Activated T-cell treated with anti-CD3 and anti-CD28 coated beads, Interleukin-2, amount 50 U/mL, for 24 hours (primary cell): Measurements from ENCODE around the gene TTC4.

Source experiments
- DNase-seq: peaks from one replicate; pipeline ENCODE4 v3.0.0-alpha.2; 2020
- H3K27ac Mint-ChIP-seq: 2 replicates; pipeline ENCODE4 v1.8.0; 2020; ENCODE audit warnings: mild to moderate bottlenecking, mixed read lengths
- H3K27me3 Mint-ChIP-seq: 2 replicates; pipeline ENCODE4 v1.8.0; 2020; ENCODE audit warnings: mixed read lengths
- H3K36me3 Mint-ChIP-seq: 2 replicates; pipeline ENCODE4 v1.8.0; 2020; ENCODE audit warnings: low read depth, mixed read lengths
- H3K4me1 Mint-ChIP-seq: 2 replicates; pipeline ENCODE4 v1.8.0; 2020; ENCODE audit warnings: low read depth, mixed read lengths
- H3K4me3 Mint-ChIP-seq: 2 replicates; pipeline ENCODE4 v1.8.0; 2020; ENCODE audit warnings: mild to moderate bottlenecking, moderate library complexity, mixed read lengths
- H3K9me3 Mint-ChIP-seq: 2 replicates; pipeline ENCODE4 v1.8.0; 2020; ENCODE audit warnings: mixed read lengths

Gene TTC4

GRCh38 chr1:54715493-54716298 is at the start of gene TTC4:
Gene TTC4, plus strand, starts transcription at chr1:54715861. Its CDS starts 48 bp downstream, at chr1:54715909.
- Mint-ChIP-seq H3K36me3 (peaks cover 48% of the 10 kb centered on the region), H3K9me3 (no peaks in the 10 kb centered on the region), H3K4me1 (peaks cover 34% of the 10 kb centered on the region), H3K27me3 (no peaks in the 10 kb centered on the region), H3K4me3 (peak within 1 kb of the TSS; percentile 92), H3K27ac (peak within 1 kb of the TSS; percentile 99)
- DNase-seq = peak; percentile 94

- H3K27ac Mint-ChIP-seq = no peak overlapping the region
- H3K4me1 Mint-ChIP-seq = no peaks in the 10 kb centered on the region
- H3K27me3 Mint-ChIP-seq = no peaks in the 10 kb centered on the region
- H3K9me3 Mint-ChIP-seq = no peaks in the 10 kb centered on the region
- no peak for DNase-seq
- H3K4me3 Mint-ChIP-seq = no peak overlapping the region
- H3K36me3 Mint-ChIP-seq = no peaks in the 10 kb centered on the region
These were observed 49.3 kb upstream of the TTC4 start for GRCh38 chr1:54666333-54666732.

- Mint-ChIP-seq H3K4me3 (no peak overlapping the region), H3K36me3 (no peaks in the 10 kb centered on the region), H3K27me3 (no peaks in the 10 kb centered on the region), H3K9me3 (no peaks in the 10 kb centered on the region), H3K27ac (no peak overlapping the region), H3K4me1 (peaks cover 3% of the 10 kb centered on the region)
- DNase-seq = no peak
These were observed 47.9 kb upstream of the TTC4 start for GRCh38 chr1:54667797-54668196.

- H3K27me3 Mint-ChIP-seq = no peaks in the 10 kb centered on the region
- H3K36me3 Mint-ChIP-seq = no peaks in the 10 kb centered on the region
- DNase-seq = no peak
- H3K4me3 Mint-ChIP-seq = no peak overlapping the region
- H3K27ac Mint-ChIP-seq = no peak overlapping the region
- H3K4me1 Mint-ChIP-seq = peaks cover 3% of the 10 kb centered on the region
- no peaks in the 10 kb centered on the region for H3K9me3 Mint-ChIP-seq
These were observed 47.1 kb upstream of the TTC4 start for GRCh38 chr1:54668567-54668966.

- Mint-ChIP-seq H3K36me3 (no peaks in the 10 kb centered on the region), H3K27me3 (no peaks in the 10 kb centered on the region), H3K4me1 (peaks cover 3% of the 10 kb centered on the region), H3K4me3 (no peak overlapping the region), H3K9me3 (no peaks in the 10 kb centered on the region), H3K27ac (no peak overlapping the region)
- DNase-seq = peak; percentile 73
These were observed 43.6 kb upstream of the TTC4 start for GRCh38 chr1:54671985-54672608.

GRCh38 chr1:54678776-54679643 is 36.7 kb upstream of the TTC4 start:
- no peak for DNase-seq
- H3K27me3 Mint-ChIP-seq = no peaks in the 10 kb centered on the region
- no peaks in the 10 kb centered on the region for H3K9me3 Mint-ChIP-seq
- H3K4me1 Mint-ChIP-seq = no peaks in the 10 kb centered on the region
- H3K36me3 Mint-ChIP-seq = no peaks in the 10 kb centered on the region
- H3K27ac Mint-ChIP-seq = no peak overlapping the region
- no peak overlapping the region for H3K4me3 Mint-ChIP-seq

- H3K27ac Mint-ChIP-seq = no peak overlapping the region
- no peaks in the 10 kb centered on the region for H3K9me3 Mint-ChIP-seq
- DNase-seq = no peak
- H3K4me1 Mint-ChIP-seq = no peaks in the 10 kb centered on the region
- H3K36me3 Mint-ChIP-seq = no peaks in the 10 kb centered on the region
- no peaks in the 10 kb centered on the region for H3K27me3 Mint-ChIP-seq
- H3K4me3 Mint-ChIP-seq = no peak overlapping the region
These were observed 36.0 kb upstream of the TTC4 start for GRCh38 chr1:54679706-54680105.

- no peak overlapping the region for H3K4me3 Mint-ChIP-seq
These were observed 35.3 kb upstream of the TTC4 start for GRCh38 chr1:54680387-54680786.

GRCh38 chr1:54681358-54681757 is 34.3 kb upstream of the TTC4 start:
- H3K9me3 Mint-ChIP-seq = no peaks in the 10 kb centered on the region
- no peaks in the 10 kb centered on the region for H3K4me1 Mint-ChIP-seq
- no peak for DNase-seq
- H3K27ac Mint-ChIP-seq = no peak overlapping the region
- H3K27me3 Mint-ChIP-seq = no peaks in the 10 kb centered on the region
- H3K36me3 Mint-ChIP-seq = no peaks in the 10 kb centered on the region
- no peak overlapping the region for H3K4me3 Mint-ChIP-seq

More at GRCh38 chr1:54680387-54680786, 35.3 kb upstream of the TTC4 start:
- no peaks in the 10 kb centered on the region for H3K36me3 Mint-ChIP-seq
- H3K27ac Mint-ChIP-seq = no peak overlapping the region
- H3K27me3 Mint-ChIP-seq = no peaks in the 10 kb centered on the region
- H3K4me1 Mint-ChIP-seq = no peaks in the 10 kb centered on the region
- DNase-seq = no peak
- no peaks in the 10 kb centered on the region for H3K9me3 Mint-ChIP-seq

GRCh38 chr1:54683453-54683852 is 32.2 kb upstream of the TTC4 start:
- H3K9me3 Mint-ChIP-seq = no peaks in the 10 kb centered on the region
- no peaks in the 10 kb centered on the region for H3K36me3 Mint-ChIP-seq
- DNase-seq = no peak
- no peaks in the 10 kb centered on the region for H3K4me1 Mint-ChIP-seq
- no peak overlapping the region for H3K27ac Mint-ChIP-seq
- H3K4me3 Mint-ChIP-seq = no peak overlapping the region
- no peaks in the 10 kb centered on the region for H3K27me3 Mint-ChIP-seq

GRCh38 chr1:54685335-54685905 is 30.2 kb upstream of the TTC4 start:
- no peaks in the 10 kb centered on the region for H3K27me3 Mint-ChIP-seq
- H3K27ac Mint-ChIP-seq = no peak overlapping the region
- no peaks in the 10 kb centered on the region for H3K4me1 Mint-ChIP-seq
- H3K4me3 Mint-ChIP-seq = no peak overlapping the region
- H3K9me3 Mint-ChIP-seq = no peaks in the 10 kb centered on the region
- H3K36me3 Mint-ChIP-seq = no peaks in the 10 kb centered on the region
- no peak for DNase-seq

- Mint-ChIP-seq H3K4me1 (no peaks in the 10 kb centered on the region), H3K9me3 (no peaks in the 10 kb centered on the region), H3K27me3 (no peaks in the 10 kb centered on the region), H3K27ac (no peak overlapping the region), H3K4me3 (no peak overlapping the region), H3K36me3 (no peaks in the 10 kb centered on the region)
- no peak for DNase-seq
These were observed 29.5 kb upstream of the TTC4 start for GRCh38 chr1:54686155-54686554.

GRCh38 chr1:54694771-54695170 is 20.9 kb upstream of the TTC4 start:
- Mint-ChIP-seq H3K27ac (no peak overlapping the region), H3K36me3 (no peaks in the 10 kb centered on the region), H3K27me3 (peaks cover 20% of the 10 kb centered on the region)

GRCh38 chr1:54695221-54695620 is 20.4 kb upstream of the TTC4 start:
- DNase-seq = no peak
- Mint-ChIP-seq H3K27ac (no peak overlapping the region), H3K4me1 (peaks cover 9% of the 10 kb centered on the region), H3K4me3 (no peak overlapping the region), H3K36me3 (no peaks in the 10 kb centered on the region), H3K9me3 (no peaks in the 10 kb centered on the region), H3K27me3 (peaks cover 20% of the 10 kb centered on the region)

More at GRCh38 chr1:54694771-54695170, 20.9 kb upstream of the TTC4 start:
- no peak for DNase-seq
- peaks cover 9% of the 10 kb centered on the region for H3K4me1 Mint-ChIP-seq
- H3K4me3 Mint-ChIP-seq = no peak overlapping the region
- H3K9me3 Mint-ChIP-seq = no peaks in the 10 kb centered on the region
